ENCODE measurements around the gene IGDCC3.

Gene IGDCC3

GRCh38 chr15:65326818-65327217 lies 51.0 kb downstream of the IGDCC3 start:
- Histone ChIP-seq H3K4me3 (ENCODE audit: low read depth, low read length) (no peak overlapping the region), H3K4me1 (ENCODE audit: control insufficient read depth, insufficient read depth, low read length, unreplicated experiment) (no peaks in the 10 kb centered on the region), H3K36me3 (ENCODE audit: insufficient read depth, low read length) (no peaks in the 10 kb centered on the region), H3K27ac (ENCODE audit: low read depth, low read length) (no peak overlapping the region), H3K79me2 (ENCODE audit: control insufficient read depth, insufficient read depth, low read length, unreplicated experiment) (no peaks in the 10 kb centered on the region), H3K27me3 (ENCODE audit: insufficient read depth, low read length) (no peaks in the 10 kb centered on the region), H2AFZ (ENCODE audit: low read length, unreplicated experiment) (no peak overlapping the region)

DNA sequence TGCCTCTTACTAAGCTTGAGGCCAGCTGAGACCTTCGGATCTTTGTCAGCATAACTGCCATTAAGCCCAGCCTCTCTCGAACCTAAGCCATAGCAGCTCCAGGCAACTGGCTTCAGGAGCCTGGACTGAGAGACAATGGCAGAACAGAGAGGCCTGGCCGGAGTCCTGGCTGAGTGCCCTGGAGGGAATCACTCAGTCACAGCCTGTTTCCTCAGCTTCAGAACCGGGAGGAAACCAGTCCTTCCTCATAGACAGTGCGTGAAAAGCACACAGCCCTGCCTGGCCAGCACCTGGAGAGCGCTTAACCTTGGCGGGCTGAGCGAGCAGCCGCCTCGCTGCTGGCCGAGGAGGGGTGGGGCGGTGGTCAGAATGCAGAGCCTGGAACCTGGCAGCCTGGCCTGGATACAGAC lies 51.7 kb downstream of the IGDCC3 start:
- H3K27ac ChIP-seq (ENCODE audit: low read depth, low read length), result no peak overlapping the region

DNA sequence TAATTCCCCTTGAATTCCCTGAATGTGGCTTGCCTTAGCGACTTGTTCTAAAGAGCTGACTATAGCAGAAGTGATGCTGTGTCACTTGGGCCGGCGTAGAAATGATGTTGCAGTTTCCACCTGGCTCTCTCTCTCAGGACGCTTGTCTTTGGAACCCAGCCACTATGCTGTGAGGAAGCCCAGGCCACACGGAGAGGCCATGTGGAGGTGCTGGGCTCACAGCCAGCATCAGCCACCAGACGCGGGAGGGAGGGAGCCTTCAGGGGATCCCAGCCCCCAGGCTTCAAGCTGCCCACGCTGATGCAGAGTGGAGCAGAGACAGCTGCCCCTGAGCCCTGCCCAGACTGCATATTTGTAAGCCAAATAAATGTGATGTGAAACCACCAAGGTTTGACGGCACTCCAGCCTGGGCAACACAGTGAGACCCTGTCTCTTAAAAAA lies 54.7 kb downstream of the IGDCC3 start:
- Histone ChIP-seq H3K4me1 (ENCODE audit: control insufficient read depth, insufficient read depth, low read length, unreplicated experiment) (no peaks in the 10 kb centered on the region), H2AFZ (ENCODE audit: low read length, unreplicated experiment) (no peak overlapping the region)

More for the DNA sequence above, 51.7 kb downstream of the IGDCC3 start:
- H2AFZ ChIP-seq (ENCODE audit: low read length, unreplicated experiment), result no peak overlapping the region
- no peak overlapping the region for H3K4me3 ChIP-seq (ENCODE audit: low read depth, low read length)
- H3K27me3 ChIP-seq (ENCODE audit: insufficient read depth, low read length), result peaks cover 5% of the 10 kb centered on the region; the same call in 1 of the 2 replicates
- no peaks in the 10 kb centered on the region for H3K79me2 ChIP-seq (ENCODE audit: control insufficient read depth, insufficient read depth, low read length, unreplicated experiment)
- H3K4me1 ChIP-seq (ENCODE audit: control insufficient read depth, insufficient read depth, low read length, unreplicated experiment), result no peaks in the 10 kb centered on the region
- H3K36me3 ChIP-seq (ENCODE audit: insufficient read depth, low read length), result no peaks in the 10 kb centered on the region

GRCh38 chr15:65318870-65319356 lies 58.9 kb downstream of the IGDCC3 start:
- Histone ChIP-seq H3K4me1 (ENCODE audit: control insufficient read depth, insufficient read depth, low read length, unreplicated experiment) (no peaks in the 10 kb centered on the region), H3K79me2 (ENCODE audit: control insufficient read depth, insufficient read depth, low read length, unreplicated experiment) (no peaks in the 10 kb centered on the region), H2AFZ (ENCODE audit: low read length, unreplicated experiment) (no peak overlapping the region), H3K27me3 (ENCODE audit: insufficient read depth, low read length) (peaks cover 7% of the 10 kb centered on the region), H3K27ac (ENCODE audit: low read depth, low read length) (no peak overlapping the region), H3K4me3 (ENCODE audit: low read depth, low read length) (no peak overlapping the region), H3K36me3 (ENCODE audit: insufficient read depth, low read length) (no peaks in the 10 kb centered on the region)

More for the DNA sequence above, 54.7 kb downstream of the IGDCC3 start:
- Histone ChIP-seq H3K27ac (ENCODE audit: low read depth, low read length) (no peak overlapping the region), H3K4me3 (ENCODE audit: low read depth, low read length) (no peak overlapping the region), H3K27me3 (ENCODE audit: insufficient read depth, low read length) (peaks cover 7% of the 10 kb centered on the region; the same call in 1 of the 2 replicates), H3K36me3 (ENCODE audit: insufficient read depth, low read length) (no peaks in the 10 kb centered on the region), H3K79me2 (ENCODE audit: control insufficient read depth, insufficient read depth, low read length, unreplicated experiment) (no peaks in the 10 kb centered on the region)

GRCh38 chr15:65312400-65312916 lies 65.3 kb downstream of the IGDCC3 start:
- Histone ChIP-seq H3K79me2 (ENCODE audit: control insufficient read depth, insufficient read depth, low read length, unreplicated experiment) (no peaks in the 10 kb centered on the region), H3K4me3 (ENCODE audit: low read depth, low read length) (no peak overlapping the region), H3K27ac (ENCODE audit: low read depth, low read length) (no peak overlapping the region), H3K36me3 (ENCODE audit: insufficient read depth, low read length) (no peaks in the 10 kb centered on the region), H2AFZ (ENCODE audit: low read length, unreplicated experiment) (no peak overlapping the region), H3K4me1 (ENCODE audit: control insufficient read depth, insufficient read depth, low read length, unreplicated experiment) (no peaks in the 10 kb centered on the region), H3K27me3 (ENCODE audit: insufficient read depth, low read length) (no peaks in the 10 kb centered on the region; the same call in 1 of the 2 replicates)

GRCh38 chr15:65311760-65312159 lies 66.0 kb downstream of the IGDCC3 start:
- Histone ChIP-seq H3K4me3 (ENCODE audit: low read depth, low read length) (no peak overlapping the region), H3K4me1 (ENCODE audit: control insufficient read depth, insufficient read depth, low read length, unreplicated experiment) (no peaks in the 10 kb centered on the region), H3K36me3 (ENCODE audit: insufficient read depth, low read length) (no peaks in the 10 kb centered on the region)

GRCh38 chr15:65310431-65311137 lies 67.2 kb downstream of the IGDCC3 start:
- no peak overlapping the region for H2AFZ ChIP-seq (ENCODE audit: low read length, unreplicated experiment)
- H3K79me2 ChIP-seq (ENCODE audit: control insufficient read depth, insufficient read depth, low read length, unreplicated experiment), result no peaks in the 10 kb centered on the region
- no peaks in the 10 kb centered on the region for H3K4me1 ChIP-seq (ENCODE audit: control insufficient read depth, insufficient read depth, low read length, unreplicated experiment)
- no peak overlapping the region for H3K27ac ChIP-seq (ENCODE audit: low read depth, low read length)
- no peak overlapping the region for H3K4me3 ChIP-seq (ENCODE audit: low read depth, low read length)
- H3K36me3 ChIP-seq (ENCODE audit: insufficient read depth, low read length), result no peaks in the 10 kb centered on the region
- H3K27me3 ChIP-seq (ENCODE audit: insufficient read depth, low read length), result no peaks in the 10 kb centered on the region; the same call in 1 of the 2 replicates

More at GRCh38 chr15:65311760-65312159, 66.0 kb downstream of the IGDCC3 start:
- no peak overlapping the region for H2AFZ ChIP-seq (ENCODE audit: low read length, unreplicated experiment)
- no peaks in the 10 kb centered on the region; the same call in 1 of the 2 replicates for H3K27me3 ChIP-seq (ENCODE audit: insufficient read depth, low read length)
- no peak overlapping the region for H3K27ac ChIP-seq (ENCODE audit: low read depth, low read length)
- H3K79me2 ChIP-seq (ENCODE audit: control insufficient read depth, insufficient read depth, low read length, unreplicated experiment), result no peaks in the 10 kb centered on the region

- H3K27ac ChIP-seq (ENCODE audit: low read depth, low read length), result no peak overlapping the region
- H3K36me3 ChIP-seq (ENCODE audit: insufficient read depth, low read length), result no peaks in the 10 kb centered on the region
- no peaks in the 10 kb centered on the region for H3K4me1 ChIP-seq (ENCODE audit: control insufficient read depth, insufficient read depth, low read length, unreplicated experiment)
- no peak overlapping the region for H3K4me3 ChIP-seq (ENCODE audit: low read depth, low read length)
- no peaks in the 10 kb centered on the region for H3K27me3 ChIP-seq (ENCODE audit: insufficient read depth, low read length)
- no peaks in the 10 kb centered on the region for H3K79me2 ChIP-seq (ENCODE audit: control insufficient read depth, insufficient read depth, low read length, unreplicated experiment)
- peak overlapping the region; percentile 14 for H2AFZ ChIP-seq (ENCODE audit: low read length, unreplicated experiment)
Observed at GRCh38 chr15:65309882-65310418, 67.9 kb downstream of the IGDCC3 start.

GRCh38 chr15:65307978-65308377 lies 69.8 kb downstream of the IGDCC3 start:
- Histone ChIP-seq H3K36me3 (ENCODE audit: insufficient read depth, low read length) (no peaks in the 10 kb centered on the region), H3K79me2 (ENCODE audit: control insufficient read depth, insufficient read depth, low read length, unreplicated experiment) (no peaks in the 10 kb centered on the region), H2AFZ (ENCODE audit: low read length, unreplicated experiment) (no peak overlapping the region)

GRCh38 chr15:65306551-65306950 lies 71.3 kb downstream of the IGDCC3 start:
- H3K27me3 ChIP-seq (ENCODE audit: insufficient read depth, low read length), result no peaks in the 10 kb centered on the region
- H3K79me2 ChIP-seq (ENCODE audit: control insufficient read depth, insufficient read depth, low read length, unreplicated experiment), result no peaks in the 10 kb centered on the region
- H2AFZ ChIP-seq (ENCODE audit: low read length, unreplicated experiment), result no peak overlapping the region
- H3K36me3 ChIP-seq (ENCODE audit: insufficient read depth, low read length), result no peaks in the 10 kb centered on the region
- no peak overlapping the region for H3K4me3 ChIP-seq (ENCODE audit: low read depth, low read length)
- no peak overlapping the region for H3K27ac ChIP-seq (ENCODE audit: low read depth, low read length)
- no peaks in the 10 kb centered on the region for H3K4me1 ChIP-seq (ENCODE audit: control insufficient read depth, insufficient read depth, low read length, unreplicated experiment)

More at GRCh38 chr15:65307978-65308377, 69.8 kb downstream of the IGDCC3 start:
- H3K4me3 ChIP-seq (ENCODE audit: low read depth, low read length), result no peak overlapping the region
- no peaks in the 10 kb centered on the region for H3K27me3 ChIP-seq (ENCODE audit: insufficient read depth, low read length)
- no peaks in the 10 kb centered on the region for H3K4me1 ChIP-seq (ENCODE audit: control insufficient read depth, insufficient read depth, low read length, unreplicated experiment)
- no peak overlapping the region for H3K27ac ChIP-seq (ENCODE audit: low read depth, low read length)
